Measurements from ENCODE around the gene TMEM89.

Gene TMEM89

DNA sequence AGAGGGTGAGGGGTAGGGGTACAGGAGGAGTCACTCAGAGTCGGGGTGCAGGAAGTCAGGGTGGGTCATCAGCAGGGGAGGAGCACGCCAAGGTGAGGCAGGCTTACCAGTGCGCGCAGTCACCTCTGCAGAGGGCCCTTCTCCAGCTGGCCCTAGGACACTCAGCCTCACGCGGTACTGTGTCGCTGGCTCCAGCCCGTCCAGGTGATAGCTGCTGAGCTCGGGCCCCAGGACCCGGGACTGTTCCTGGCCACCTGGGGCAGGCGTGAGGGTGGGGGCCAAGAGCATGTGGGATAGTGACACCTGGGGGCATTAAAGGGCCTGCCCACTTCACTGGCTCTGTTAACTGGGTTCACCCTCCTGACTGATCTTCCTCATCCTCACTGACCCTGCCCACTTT is 33.9 kb downstream of the TMEM89 start:
- Histone ChIP-seq H2BK15ac (ENCODE audit: low read length) (no peak overlapping the region), H2BK5ac (ENCODE audit: low read length) (peak overlapping the region; percentile 75), H3K9ac (ENCODE audit: low read depth, low read length, poor library complexity) (no peak overlapping the region), H3K27me3 (ENCODE audit: control insufficient read depth in 3 of 3, insufficient read depth in 3 of 3, low read depth in 1 of 3, low read length in 3 of 3) (no peaks in the 10 kb centered on the region), H3K4me3 (ENCODE audit: low read length in 2 of 2) (peak overlapping the region in 1 of 2 donors; percentile 10), H2AK5ac (ENCODE audit: low read depth, low read length) (no peak overlapping the region), H3K14ac (ENCODE audit: low read length) (peak overlapping the region; percentile 82), H3K23ac (ENCODE audit: low read depth, low read length, poor library complexity) (peak overlapping the region; percentile 43), H2BK12ac (ENCODE audit: low read length) (no peak overlapping the region), H3K4ac (ENCODE audit: low read length) (no peak overlapping the region), H3K27ac (replicated peaks; ENCODE audit: low read length) (no peak overlapping the region), H3K36me3 (replicated peaks in 1 of 2; ENCODE audit: control insufficient read depth in 2 of 2, insufficient read depth in 2 of 2, low read length in 2 of 2) (peaks cover 0 to 9% of the 10 kb centered on the region in 2 donors), H2AFZ (ENCODE audit: low read length) (no peak overlapping the region), H3K18ac (ENCODE audit: low read length) (peak overlapping the region; percentile 57), H2BK120ac (ENCODE audit: low read depth, low read length) (no peak overlapping the region), H3K79me1 (ENCODE audit: low read depth, low read length) (peaks cover 3% of the 10 kb centered on the region), H4K91ac (ENCODE audit: low read depth, low read length, poor library complexity) (no peak overlapping the region), H4K8ac (ENCODE audit: low read depth, low read length) (no peak overlapping the region), H3K9me3 (replicated peaks in 1 of 2; ENCODE audit: control insufficient read depth in 2 of 2, insufficient read depth in 1 of 2, low read depth in 1 of 2, low read length in 2 of 2) (peaks cover 0 to 2% of the 10 kb centered on the region in 2 donors), H3K4me2 (ENCODE audit: insufficient read depth, low read length, poor library complexity, severe bottlenecking) (no peak overlapping the region), H3K4me1 (ENCODE audit: control insufficient read depth in 2 of 2, insufficient read depth in 1 of 2, low read depth in 1 of 2, low read length in 2 of 2) (no peaks in the 10 kb centered on the region)
- no peak for DNase-seq (ENCODE audit: low spot score)
- no CpG with 5 or more reads among the region's 11 CpGs for WGBS, 2 donors (ENCODE audit: extremely low coverage in 2 of 2, insufficient read length in 2 of 2, insufficient replicate concordance in 1 of 2)

DNA sequence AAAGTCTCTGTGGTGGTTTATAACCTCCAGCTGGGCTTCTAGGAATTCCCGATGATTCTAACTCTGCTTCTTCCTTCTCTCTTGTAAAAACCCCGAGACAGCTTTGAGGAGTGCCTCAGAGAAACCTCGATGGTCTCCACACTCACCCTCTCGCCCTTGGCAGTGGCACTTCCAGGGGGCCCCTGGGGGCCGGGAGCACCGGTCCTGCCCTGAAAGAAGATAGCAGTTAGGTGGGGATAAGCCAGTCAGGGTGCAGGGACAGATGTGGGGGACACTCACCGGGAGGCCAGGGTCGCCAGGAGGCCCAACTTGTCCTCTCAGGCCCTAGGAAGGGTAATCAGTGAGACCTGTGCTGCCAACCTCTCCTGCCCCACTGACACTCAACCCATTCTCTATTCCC is 36.2 kb downstream of the TMEM89 start:
- Histone ChIP-seq H3K9ac (ENCODE audit: low read depth, low read length, poor library complexity) (no peak overlapping the region), H4K8ac (ENCODE audit: low read depth, low read length) (no peak overlapping the region), H3K23ac (ENCODE audit: low read depth, low read length, poor library complexity) (no peak overlapping the region), H2BK5ac (ENCODE audit: low read length) (no peak overlapping the region), H3K9me3 (replicated peaks in 1 of 2; ENCODE audit: control insufficient read depth in 2 of 2, insufficient read depth in 1 of 2, low read depth in 1 of 2, low read length in 2 of 2) (peaks cover 0 to 2% of the 10 kb centered on the region in 2 donors), H2BK120ac (ENCODE audit: low read depth, low read length) (no peak overlapping the region), H3K4me1 (ENCODE audit: control insufficient read depth in 2 of 2, insufficient read depth in 1 of 2, low read depth in 1 of 2, low read length in 2 of 2) (peaks cover 4% of the 10 kb centered on the region in 2 donors), H2AFZ (ENCODE audit: low read length) (no peak overlapping the region), H3K4me2 (ENCODE audit: insufficient read depth, low read length, poor library complexity, severe bottlenecking) (no peak overlapping the region), H2AK5ac (ENCODE audit: low read depth, low read length) (no peak overlapping the region), H2BK12ac (ENCODE audit: low read length) (no peak overlapping the region), H3K4me3 (ENCODE audit: low read length in 2 of 2) (no peak overlapping the region), H2BK15ac (ENCODE audit: low read length) (no peak overlapping the region), H3K36me3 (replicated peaks in 1 of 2; ENCODE audit: control insufficient read depth in 2 of 2, insufficient read depth in 2 of 2, low read length in 2 of 2) (peaks cover 0 to 9% of the 10 kb centered on the region in 2 donors), H3K18ac (ENCODE audit: low read length) (no peak overlapping the region), H3K4ac (ENCODE audit: low read length) (no peak overlapping the region), H3K27ac (replicated peaks; ENCODE audit: low read length) (no peak overlapping the region), H3K79me1 (ENCODE audit: low read depth, low read length) (peaks cover 3% of the 10 kb centered on the region), H3K14ac (ENCODE audit: low read length) (no peak overlapping the region), H3K27me3 (ENCODE audit: control insufficient read depth in 3 of 3, insufficient read depth in 3 of 3, low read depth in 1 of 3, low read length in 3 of 3) (no peaks in the 10 kb centered on the region), H4K91ac (ENCODE audit: low read depth, low read length, poor library complexity) (no peak overlapping the region)
- no peak for DNase-seq (ENCODE audit: low spot score)
- no CpG with 5 or more reads among the region's 8 CpGs for WGBS, 2 donors (ENCODE audit: extremely low coverage in 2 of 2, insufficient read length in 2 of 2, insufficient replicate concordance in 1 of 2)

DNA sequence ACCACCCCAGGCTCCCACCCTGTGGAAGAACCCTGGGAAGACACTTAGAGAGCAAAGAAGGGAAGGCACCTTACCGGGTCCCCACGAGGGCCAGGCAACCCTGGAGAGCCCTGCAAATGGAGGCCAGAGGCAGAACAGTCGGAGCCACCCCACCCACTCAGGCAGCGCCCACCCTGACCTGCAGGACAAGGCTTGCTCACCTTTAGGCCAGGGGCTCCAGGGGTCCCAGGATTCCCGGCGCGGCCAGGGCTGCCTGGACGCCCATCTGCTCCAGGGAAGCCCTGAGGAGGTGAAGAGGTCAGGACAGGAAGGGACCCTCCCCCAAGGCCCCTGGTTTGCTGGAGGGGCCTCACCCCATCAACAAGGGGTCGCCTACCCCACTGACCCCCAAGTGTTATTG is 36.7 kb downstream of the TMEM89 start:
- Histone ChIP-seq H3K9me3 (replicated peaks in 1 of 2; ENCODE audit: control insufficient read depth in 2 of 2, insufficient read depth in 1 of 2, low read depth in 1 of 2, low read length in 2 of 2) (peaks cover 0 to 2% of the 10 kb centered on the region in 2 donors), H3K4me1 (ENCODE audit: control insufficient read depth in 2 of 2, insufficient read depth in 1 of 2, low read depth in 1 of 2, low read length in 2 of 2) (peaks cover 4% of the 10 kb centered on the region in 2 donors), H3K4me2 (ENCODE audit: insufficient read depth, low read length, poor library complexity, severe bottlenecking) (no peak overlapping the region), H2AK5ac (ENCODE audit: low read depth, low read length) (no peak overlapping the region), H3K79me1 (ENCODE audit: low read depth, low read length) (peaks cover 3% of the 10 kb centered on the region), H3K18ac (ENCODE audit: low read length) (no peak overlapping the region), H2BK15ac (ENCODE audit: low read length) (no peak overlapping the region), H3K14ac (ENCODE audit: low read length) (peak overlapping the region; percentile 38), H2BK120ac (ENCODE audit: low read depth, low read length) (no peak overlapping the region), H3K27ac (replicated peaks; ENCODE audit: low read length) (no peak overlapping the region), H3K36me3 (replicated peaks in 1 of 2; ENCODE audit: control insufficient read depth in 2 of 2, insufficient read depth in 2 of 2, low read length in 2 of 2) (peaks cover 0 to 9% of the 10 kb centered on the region in 2 donors), H3K9ac (ENCODE audit: low read depth, low read length, poor library complexity) (peak overlapping the region; percentile 60), H3K4me3 (ENCODE audit: low read length in 2 of 2) (no peak overlapping the region), H4K8ac (ENCODE audit: low read depth, low read length) (peak overlapping the region; percentile 65), H2AFZ (ENCODE audit: low read length) (no peak overlapping the region), H3K27me3 (ENCODE audit: control insufficient read depth in 3 of 3, insufficient read depth in 3 of 3, low read depth in 1 of 3, low read length in 3 of 3) (no peaks in the 10 kb centered on the region), H2BK5ac (ENCODE audit: low read length) (peak overlapping the region; percentile 24), H3K4ac (ENCODE audit: low read length) (no peak overlapping the region), H3K23ac (ENCODE audit: low read depth, low read length, poor library complexity) (no peak overlapping the region), H2BK12ac (ENCODE audit: low read length) (no peak overlapping the region), H4K91ac (ENCODE audit: low read depth, low read length, poor library complexity) (no peak overlapping the region)
- no peak for DNase-seq (ENCODE audit: low spot score)
- no CpG with 5 or more reads among the region's 9 CpGs for WGBS, 2 donors (ENCODE audit: extremely low coverage in 2 of 2, insufficient read length in 2 of 2, insufficient replicate concordance in 1 of 2)

DNA sequence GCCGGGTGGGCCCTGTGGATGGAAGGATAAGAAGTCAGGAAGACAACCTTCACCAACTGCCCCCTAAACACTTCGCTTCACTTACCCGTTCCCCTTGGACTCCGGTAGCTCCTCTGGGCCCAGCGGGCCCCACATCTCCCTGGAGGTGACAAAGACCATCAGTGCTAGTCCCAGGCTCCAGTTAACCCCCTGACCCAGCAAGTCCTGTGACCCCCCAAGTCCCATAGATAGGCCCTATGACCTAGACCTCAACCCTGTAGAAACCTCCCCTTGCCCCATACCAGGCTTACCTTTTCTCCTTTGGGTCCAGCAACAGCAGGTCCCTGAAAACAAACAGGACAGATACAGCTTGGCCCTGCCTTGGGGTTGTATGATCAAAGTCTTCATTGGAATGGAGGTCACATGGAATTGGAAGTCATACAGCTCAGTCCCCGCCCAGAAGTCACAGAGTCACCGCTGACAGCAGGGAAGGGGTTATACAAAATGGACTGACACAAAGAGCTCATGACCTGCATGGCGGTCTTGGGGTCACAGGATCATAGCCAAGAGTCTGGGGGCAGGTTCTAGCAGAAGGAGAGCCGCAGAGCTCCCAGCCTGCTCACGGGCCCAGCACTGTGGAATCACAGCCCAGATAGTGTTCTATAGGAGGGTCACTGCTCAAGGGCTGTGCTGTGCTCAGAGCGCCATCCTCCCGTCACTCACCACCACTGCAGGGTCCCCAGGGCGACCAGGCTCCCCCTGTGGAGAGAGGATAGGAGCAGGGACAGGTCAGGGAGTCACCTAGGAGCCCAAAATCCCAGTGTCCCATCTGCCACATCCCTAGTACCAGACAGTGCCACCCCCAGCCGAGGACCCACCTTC is 39.7 kb downstream of the TMEM89 start:
- peaks cover 5 to 13% of the 10 kb centered on the region in 2 donors for H3K36me3 ChIP-seq (replicated peaks in 1 of 2; ENCODE audit: control insufficient read depth in 2 of 2, insufficient read depth in 2 of 2, low read length in 2 of 2)
- no peak overlapping the region for H2BK15ac ChIP-seq (ENCODE audit: low read length)
- H4K8ac ChIP-seq (ENCODE audit: low read depth, low read length) = no peak overlapping the region
- peaks cover 4% of the 10 kb centered on the region in 2 donors for H3K4me1 ChIP-seq (ENCODE audit: control insufficient read depth in 2 of 2, insufficient read depth in 1 of 2, low read depth in 1 of 2, low read length in 2 of 2)
- no peak overlapping the region for H2BK5ac ChIP-seq (ENCODE audit: low read length)
- WGBS, 2 donors (ENCODE audit: extremely low coverage in 2 of 2, insufficient read length in 2 of 2, insufficient replicate concordance in 1 of 2) = no CpG with 5 or more reads among the region's 14 CpGs
- H4K91ac ChIP-seq (ENCODE audit: low read depth, low read length, poor library complexity) = no peak overlapping the region
- no peak overlapping the region for H3K23ac ChIP-seq (ENCODE audit: low read depth, low read length, poor library complexity)
- no peaks in the 10 kb centered on the region for H3K27me3 ChIP-seq (ENCODE audit: control insufficient read depth in 3 of 3, insufficient read depth in 3 of 3, low read depth in 1 of 3, low read length in 3 of 3)
- H3K9me3 ChIP-seq (replicated peaks in 1 of 2; ENCODE audit: control insufficient read depth in 2 of 2, insufficient read depth in 1 of 2, low read depth in 1 of 2, low read length in 2 of 2) = no peaks in the 10 kb centered on the region
- H2AK5ac ChIP-seq (ENCODE audit: low read depth, low read length) = no peak overlapping the region
- H2AFZ ChIP-seq (ENCODE audit: low read length) = no peak overlapping the region
- DNase-seq (ENCODE audit: low spot score) = no peak
- H3K79me1 ChIP-seq (ENCODE audit: low read depth, low read length) = no peaks in the 10 kb centered on the region
- no peak overlapping the region for H3K4ac ChIP-seq (ENCODE audit: low read length)
- H3K27ac ChIP-seq (replicated peaks; ENCODE audit: low read length) = no peak overlapping the region
- no peak overlapping the region for H3K9ac ChIP-seq (ENCODE audit: low read depth, low read length, poor library complexity)
- no peak overlapping the region for H3K4me2 ChIP-seq (ENCODE audit: insufficient read depth, low read length, poor library complexity, severe bottlenecking)
- H2BK12ac ChIP-seq (ENCODE audit: low read length) = no peak overlapping the region
- H3K4me3 ChIP-seq (ENCODE audit: low read length in 2 of 2) = peak overlapping the region in 1 of 2 donors; percentile 16
- H3K18ac ChIP-seq (ENCODE audit: low read length) = no peak overlapping the region
- H2BK120ac ChIP-seq (ENCODE audit: low read depth, low read length) = no peak overlapping the region
- no peak overlapping the region for H3K14ac ChIP-seq (ENCODE audit: low read length)

Measured in neuronal stem cell (in vitro differentiated cells).